GM21381 (cell line): ENCODE measurements around the gene RIF1.
"Not testable (repeated sequence)": the region's sequence is repeated elsewhere in the genome, so short reads cannot be mapped to it uniquely, and the experiment has no call there.

Source experiments
- ATAC-seq: cut with Tn5 transposase; IDR thresholded peaks from one replicate; pipeline ENCODE4 v1.9.1; 2021; ENCODE audit warnings: mild to moderate bottlenecking, moderate library complexity; ENCODE audit not compliant: unreplicated experiment

Gene RIF1

DNA sequence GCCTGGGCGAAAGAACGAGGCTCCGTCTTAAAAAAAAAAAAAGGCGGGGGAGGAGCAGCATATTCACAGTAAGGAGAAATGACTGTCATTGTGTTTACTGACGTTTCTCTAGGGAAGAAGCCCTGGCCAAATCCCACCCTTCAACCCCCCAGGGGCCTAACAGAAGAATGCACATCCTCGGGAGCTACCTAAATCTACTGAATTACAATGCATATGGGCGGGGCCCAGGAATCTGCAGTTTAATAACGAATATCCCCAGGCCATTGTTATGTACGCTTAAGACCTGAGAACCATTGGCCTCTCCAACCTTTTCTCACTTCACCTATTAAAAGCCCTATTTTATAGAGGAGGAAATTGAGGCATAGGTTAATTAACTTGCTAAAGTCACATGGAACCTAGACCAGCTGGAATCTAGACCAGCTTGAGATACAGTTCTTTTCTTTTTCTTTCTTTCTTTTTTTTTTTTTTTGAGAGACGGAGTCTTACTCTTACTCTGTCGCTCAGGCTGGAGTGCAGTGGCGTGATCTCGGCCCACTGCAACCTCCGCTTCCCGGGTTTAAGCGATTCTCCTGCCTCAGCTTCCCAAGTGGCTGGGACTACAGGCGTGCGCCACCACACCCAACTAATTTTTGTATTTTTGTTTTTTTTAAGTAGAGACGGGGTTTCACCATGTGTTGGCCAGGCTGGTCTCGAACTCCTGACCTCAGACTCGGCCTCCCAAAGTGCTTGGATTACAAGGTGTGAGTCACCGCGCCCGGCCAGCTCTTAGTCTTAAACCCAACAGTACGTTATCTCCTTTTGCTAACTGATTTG, 708 bp upstream of the RIF1 start:
- ATAC-seq, result no peak

DNA sequence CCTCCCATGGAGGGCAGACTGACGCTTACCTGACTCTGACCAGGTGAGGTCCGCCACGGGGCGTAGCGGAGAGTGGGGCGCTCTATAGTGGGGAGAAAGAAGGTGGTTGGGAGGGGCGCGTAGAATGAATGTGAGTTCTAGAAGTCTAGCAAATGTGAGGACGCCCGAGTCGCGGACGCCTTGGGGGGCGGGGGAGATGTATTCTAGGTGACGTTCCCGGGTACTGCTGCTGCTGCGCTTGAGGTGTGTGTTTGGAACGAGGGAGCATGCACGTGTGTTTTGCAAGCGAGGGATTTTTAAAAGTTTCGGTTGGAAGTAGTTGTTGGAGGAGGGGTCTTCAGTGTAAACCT, 758 bp downstream of the RIF1 start:
- peak; percentile 32 for ATAC-seq

- no peak for ATAC-seq
These were observed 7.9 kb downstream of the RIF1 start for GRCh38 chr2:151417650-151418049.

DNA sequence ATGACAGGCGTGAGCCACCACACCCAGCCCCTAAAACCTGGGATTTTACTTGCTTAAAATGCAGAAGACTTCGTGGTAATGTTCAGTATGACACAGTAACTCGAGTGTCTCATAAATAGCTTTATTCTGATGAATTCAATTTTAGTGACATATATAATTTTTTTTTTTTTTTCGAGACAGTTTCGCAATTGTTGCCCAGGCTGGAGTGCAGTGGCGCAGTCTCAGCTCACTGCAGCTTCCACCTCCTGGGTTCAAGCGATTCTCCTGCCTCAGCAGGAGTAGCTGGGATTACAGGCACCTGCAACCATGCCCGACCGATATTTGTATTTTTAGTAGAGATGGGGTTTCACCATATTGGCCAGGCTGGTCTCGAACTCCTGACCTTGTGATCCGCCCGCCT, 12.0 kb downstream of the RIF1 start:
- not testable (repeated sequence) for ATAC-seq

DNA sequence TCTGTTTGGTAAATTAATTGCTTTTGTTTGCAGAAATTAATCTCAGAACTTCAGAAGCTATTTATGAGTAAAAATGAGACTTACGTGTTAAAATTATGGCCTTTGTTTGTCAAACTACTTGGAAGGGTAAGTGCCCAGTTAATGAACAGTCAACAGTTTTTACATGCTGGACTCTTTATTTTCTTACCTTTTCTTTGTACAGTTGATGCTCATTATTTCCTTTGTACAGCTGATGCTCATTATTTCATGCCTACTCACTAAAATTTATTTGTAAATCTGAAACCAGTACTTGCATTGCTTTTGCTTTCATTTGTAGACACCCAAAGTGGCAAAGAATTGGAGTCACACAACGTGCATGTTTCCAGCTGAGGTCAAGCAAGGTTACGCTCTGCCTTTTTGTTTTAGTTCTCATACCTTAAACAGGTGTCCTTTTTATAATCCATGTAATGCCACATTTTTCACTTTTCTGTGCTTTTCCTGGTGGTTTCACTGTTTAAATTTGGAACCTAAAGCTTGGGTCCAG, 13.3 kb downstream of the RIF1 start:
- ATAC-seq, result peak; percentile 70

DNA sequence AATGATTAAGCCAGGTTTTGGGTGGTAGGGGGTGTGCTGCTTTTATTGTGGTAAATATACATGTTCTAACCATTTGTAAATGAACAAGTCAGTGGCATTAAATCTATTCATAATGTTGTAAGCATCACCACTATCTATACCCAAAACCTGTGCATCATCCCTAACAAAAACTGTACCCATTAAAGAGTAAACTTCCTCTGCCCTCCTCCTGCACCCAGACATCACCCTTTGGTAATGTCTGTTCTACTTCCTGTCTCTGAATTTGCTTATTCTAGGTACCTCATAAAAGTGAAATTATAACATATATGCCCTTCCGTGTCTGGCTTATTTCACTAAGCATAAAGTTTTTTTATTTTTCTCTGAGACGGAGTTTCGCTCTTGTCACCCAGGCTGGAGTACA, 14.1 kb downstream of the RIF1 start:
- no peak for ATAC-seq

DNA sequence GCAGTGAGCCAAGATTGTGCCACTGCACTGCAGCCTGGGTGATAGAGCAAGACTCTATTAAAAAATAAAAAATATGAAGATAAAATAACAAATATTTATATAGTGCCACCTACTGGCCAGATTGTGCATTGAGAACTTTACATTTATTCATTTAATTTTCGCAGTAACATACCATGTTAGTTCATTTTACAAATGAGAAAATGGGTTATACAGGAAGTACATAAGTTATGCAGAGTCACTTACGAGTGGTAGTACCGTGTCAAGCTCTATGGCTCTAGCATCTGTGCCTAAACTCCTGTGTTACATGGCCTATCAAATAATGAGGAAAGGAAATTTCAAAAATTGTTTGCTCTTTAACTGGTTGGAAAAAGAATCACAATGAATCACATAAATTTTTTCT, 27.9 kb downstream of the RIF1 start:
- ATAC-seq, result no peak

- ATAC-seq, result no peak
These were observed 28.8 kb downstream of the RIF1 start for GRCh38 chr2:151438506-151438905.

- ATAC-seq, result no peak
These were observed 29.4 kb downstream of the RIF1 start for GRCh38 chr2:151439127-151439526.

GRCh38 chr2:151459358-151459757, 49.7 kb downstream of the RIF1 start:
- no peak for ATAC-seq

- no peak for ATAC-seq
These were observed 56.1 kb downstream of the RIF1 start for GRCh38 chr2:151465771-151466170.

DNA sequence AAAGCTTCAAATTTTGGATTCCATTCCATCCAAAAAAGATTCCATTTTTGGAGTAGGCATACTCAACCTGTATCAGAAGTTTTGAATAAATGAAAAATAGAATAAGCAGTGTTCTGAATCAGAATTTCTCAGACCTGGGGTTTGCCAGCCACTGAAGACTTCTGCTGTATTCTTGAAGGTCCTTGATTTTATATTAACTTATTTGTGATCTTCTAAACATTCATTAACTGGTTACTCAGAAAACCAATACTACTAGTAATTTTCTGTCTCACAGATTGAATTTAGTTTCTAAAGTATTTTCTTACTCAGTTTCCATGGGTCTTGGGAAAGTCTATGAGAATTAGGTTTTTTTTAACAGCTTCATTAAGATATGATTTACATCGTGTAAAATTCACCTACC, 60.9 kb downstream of the RIF1 start:
- ATAC-seq, result no peak

- no peak for ATAC-seq
These were observed 63.3 kb downstream of the RIF1 start for GRCh38 chr2:151472966-151473365.

GRCh38 chr2:151475071-151475470, 65.4 kb downstream of the RIF1 start:
- no peak for ATAC-seq

DNA sequence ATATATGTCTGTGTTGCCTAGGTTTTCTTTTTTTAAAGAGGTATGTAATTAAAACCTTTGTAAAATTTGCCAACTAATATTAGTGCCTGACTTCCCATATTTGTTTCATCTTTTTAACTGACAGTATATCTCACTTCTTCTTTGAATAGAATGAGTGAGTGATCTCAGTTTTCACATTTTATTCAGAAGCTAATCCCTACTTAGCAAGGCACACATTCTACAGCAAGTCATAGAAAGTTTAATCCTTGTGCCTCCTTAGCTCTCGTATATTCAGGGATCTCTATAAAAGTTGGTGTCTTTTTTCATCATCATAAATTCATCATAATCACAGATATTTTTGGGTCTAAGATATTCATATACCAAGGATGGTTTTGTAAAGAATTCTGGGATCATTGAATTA, 66.6 kb downstream of the RIF1 start:
- no peak for ATAC-seq

DNA sequence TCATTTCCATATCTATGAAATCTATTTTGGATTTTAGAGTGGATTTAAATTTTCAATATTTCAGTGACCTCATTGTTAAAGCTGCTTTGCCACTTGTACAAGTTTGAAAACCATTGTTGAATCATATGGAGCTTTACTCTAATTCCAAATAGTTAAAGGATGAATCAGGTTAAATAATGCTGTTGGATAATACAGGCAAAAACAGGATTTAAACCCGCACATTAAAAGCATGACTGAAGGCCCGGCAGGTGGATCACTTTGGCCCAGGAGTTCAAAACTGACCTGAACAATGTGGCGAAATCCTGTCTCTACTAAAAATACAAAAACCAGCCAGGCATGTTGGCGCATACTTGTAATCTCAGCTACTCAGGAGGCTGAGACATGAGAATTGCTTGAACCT, 68.3 kb downstream of the RIF1 start:
- no peak for ATAC-seq

- no peak for ATAC-seq
These were observed 72.0 kb downstream of the RIF1 start for GRCh38 chr2:151481744-151482143.

DNA sequence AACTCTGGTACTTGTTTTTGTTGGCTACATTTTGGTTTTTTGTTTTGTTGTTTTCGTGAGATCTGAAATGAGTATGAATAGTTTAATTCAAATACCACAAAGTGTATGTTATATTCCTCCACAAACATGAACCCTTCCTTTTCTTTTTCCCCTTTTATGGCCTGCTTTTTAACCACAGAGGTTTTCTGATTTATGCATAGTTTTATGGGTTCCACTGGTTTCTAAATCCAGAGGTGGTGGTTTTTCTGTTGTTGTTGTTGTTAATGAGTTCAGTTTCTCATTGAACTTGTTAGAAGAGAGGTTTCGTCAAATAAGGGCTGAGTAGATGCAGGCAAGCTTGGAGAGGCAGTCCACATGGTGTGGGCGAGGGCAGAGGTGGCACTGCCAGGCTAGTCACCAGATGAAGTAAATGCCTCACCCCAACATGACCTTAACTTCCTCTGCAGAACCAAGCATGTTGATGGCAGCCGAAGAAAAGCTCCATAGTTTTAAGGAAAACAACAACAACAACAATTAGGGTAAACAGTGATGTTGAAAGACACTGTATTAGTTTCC, 72.5 kb downstream of the RIF1 start:
- ATAC-seq, result no peak

- no peak for ATAC-seq
These were observed 73.8 kb downstream of the RIF1 start for GRCh38 chr2:151483546-151483945.

- ATAC-seq, result no peak
These were observed 74.4 kb downstream of the RIF1 start for GRCh38 chr2:151484100-151484499.

- no peak for ATAC-seq
These were observed 76.4 kb downstream of the RIF1 start for GRCh38 chr2:151486053-151486452.

- ATAC-seq, result no peak
These were observed 80.6 kb downstream of the RIF1 start for GRCh38 chr2:151490276-151490675.

DNA sequence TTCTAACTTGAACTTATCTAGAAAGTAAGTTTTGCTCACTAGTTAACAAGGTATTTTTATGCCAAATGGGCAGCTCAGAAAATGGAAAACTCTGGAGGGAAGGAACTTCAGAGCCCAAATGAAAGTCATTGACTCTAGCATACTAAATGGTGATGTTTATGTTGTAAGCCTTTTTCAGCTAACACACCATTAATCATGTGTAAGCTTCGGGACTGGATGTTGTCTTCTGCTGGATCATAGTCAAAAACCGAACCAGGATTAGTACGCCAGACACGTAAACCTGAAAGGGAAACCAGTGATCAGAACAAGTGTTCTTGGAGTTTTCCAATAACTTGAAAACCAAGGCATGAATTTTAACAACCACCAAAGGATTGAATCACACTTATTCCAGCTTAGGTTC, 81.8 kb downstream of the RIF1 start:
- ATAC-seq, result no peak
